Superior temporal gyrus (tissue), 1 donor: ENCODE data around the gene PAM.

ENCODE experiments used
- DNase-seq: peaks from one replicate; pipeline ENCODE4 v3.0.0-alpha.2; 2016; ENCODE audit errors: extremely low spot score

PAM gene

DNA sequence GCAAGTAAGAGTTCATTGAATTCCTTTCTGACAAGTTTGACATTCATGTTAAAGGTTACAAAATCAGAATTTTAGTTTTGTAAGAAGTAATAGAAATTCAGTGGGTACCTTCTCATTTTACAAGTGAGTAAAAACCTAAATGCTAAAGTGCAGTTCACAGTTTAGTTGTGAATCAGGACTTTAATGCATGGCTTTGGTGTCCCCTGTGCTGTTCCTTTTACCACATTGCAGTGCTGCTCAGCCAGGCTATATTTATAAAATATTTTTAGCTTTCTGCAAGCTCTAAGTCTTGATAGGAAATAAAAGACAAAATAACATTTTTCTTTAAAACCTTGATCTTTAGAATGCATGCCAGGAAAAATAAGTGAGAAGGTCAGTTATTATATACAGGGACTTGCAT, 26.3 kb downstream of the PAM start:
- no peak for DNase-seq

DNA sequence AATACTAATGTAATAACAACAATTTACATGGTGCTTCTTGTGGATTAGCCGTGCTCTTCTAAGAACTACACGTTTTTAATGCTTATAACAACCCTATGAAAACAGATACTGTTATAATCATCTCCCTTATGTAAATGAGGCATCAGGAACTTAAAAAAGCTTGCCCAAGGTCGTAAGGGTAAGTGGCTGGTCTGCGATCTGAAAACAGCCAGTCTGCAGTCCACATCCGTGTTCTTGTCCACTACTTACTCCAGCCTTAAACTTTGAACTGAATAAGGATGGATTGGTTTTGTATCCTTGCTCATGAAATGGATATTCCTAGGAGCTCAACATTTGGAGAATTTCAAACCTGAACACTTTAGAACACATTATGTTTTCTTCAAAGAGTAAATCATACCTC, 26.7 kb downstream of the PAM start:
- DNase-seq: no peak

DNA sequence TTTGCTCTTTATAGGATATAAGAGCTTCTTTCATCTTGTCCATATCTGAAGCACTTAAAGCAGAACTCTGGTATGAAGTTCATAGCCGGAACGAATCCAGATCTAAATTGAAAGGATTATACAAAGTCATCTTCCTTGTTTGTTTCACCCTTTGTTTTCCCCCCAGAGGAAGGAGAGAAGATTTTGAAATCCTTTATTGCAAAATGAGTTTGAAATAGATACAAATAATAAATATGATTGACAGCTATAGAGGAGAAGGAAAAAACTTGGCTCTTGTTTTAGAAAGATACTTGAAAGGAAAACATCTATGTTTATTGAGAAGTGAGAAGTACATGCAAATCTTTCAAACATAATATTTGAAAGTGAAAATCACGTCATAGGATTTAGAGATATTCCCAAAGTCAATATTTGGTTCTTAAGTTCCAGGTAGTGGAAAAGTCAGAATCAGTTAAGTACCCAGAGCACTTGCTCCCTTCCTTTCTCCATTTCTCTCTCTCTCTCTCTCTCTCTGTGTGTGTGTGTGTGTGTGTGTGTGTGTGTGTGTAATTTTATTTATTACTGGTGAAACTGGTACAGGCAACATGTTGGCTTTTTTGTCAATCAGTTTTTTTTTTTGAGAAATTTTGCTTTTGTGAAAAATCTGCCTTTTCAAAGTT, 27.2 kb downstream of the PAM start:
- DNase-seq: no peak

- no peak for DNase-seq
Measured at GRCh38 chr5:102787134-102787533, 32.0 kb downstream of the PAM start.

GRCh38 chr5:102788788-102789187, 33.7 kb downstream of the PAM start:
- no peak for DNase-seq

DNA sequence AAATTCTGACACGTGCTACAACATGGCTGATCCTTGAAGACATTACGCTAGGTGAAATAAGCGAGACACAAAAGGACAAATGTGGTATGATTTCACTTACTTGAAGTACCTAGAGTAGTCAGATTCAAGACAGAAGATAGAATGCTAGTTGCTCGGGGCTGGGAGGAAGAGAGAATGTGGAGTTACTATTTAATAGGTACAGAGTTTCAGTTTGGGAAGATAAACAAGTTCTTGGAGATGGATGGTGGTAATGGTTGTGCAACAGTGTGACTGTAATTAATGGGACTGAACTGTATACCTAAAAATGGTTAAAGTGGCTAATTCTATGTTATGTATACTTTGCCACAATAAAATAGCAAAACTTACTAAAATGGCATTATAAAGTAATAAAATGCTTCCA, 34.4 kb downstream of the PAM start:
- DNase-seq: no peak

DNA sequence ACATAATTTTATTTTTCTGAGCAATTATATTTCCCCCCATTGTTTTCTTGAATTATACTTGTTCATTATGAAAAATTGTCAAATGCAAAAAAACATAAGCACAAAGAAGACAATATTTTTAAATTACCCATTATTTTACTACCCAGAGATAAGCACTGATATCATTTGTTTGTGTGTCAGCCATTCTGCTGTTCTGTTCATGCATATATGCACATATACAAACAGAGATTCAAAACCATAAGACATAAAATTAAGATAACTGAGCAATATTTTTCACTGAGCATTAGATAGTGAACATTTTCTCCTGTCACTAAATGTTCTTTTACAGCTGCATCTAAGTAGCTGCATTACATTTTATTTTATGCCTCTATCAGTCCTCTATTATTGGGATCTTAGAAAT, 35.6 kb downstream of the PAM start:
- DNase-seq: no peak

DNA sequence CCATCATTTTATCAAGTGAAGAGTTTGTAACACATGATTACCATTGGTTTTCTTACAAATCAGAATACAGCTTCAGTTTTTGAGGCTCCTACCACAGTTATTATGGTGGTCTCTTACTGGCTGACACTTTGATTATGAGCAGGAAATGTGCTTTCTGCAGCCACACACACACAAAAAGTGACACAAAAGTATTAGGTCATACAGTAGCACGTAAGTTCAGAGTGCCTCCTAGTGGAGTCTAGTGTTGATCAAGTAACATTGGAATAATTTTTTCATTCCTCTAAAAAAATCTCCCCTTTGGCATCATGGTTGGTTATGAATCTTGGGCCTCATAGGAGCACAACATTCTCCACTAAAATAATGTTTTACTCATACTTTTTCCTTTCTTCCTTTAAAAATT, 37.6 kb downstream of the PAM start:
- DNase-seq: no peak

- DNase-seq: no peak
Measured at GRCh38 chr5:102794047-102794446, 38.9 kb downstream of the PAM start.

DNA sequence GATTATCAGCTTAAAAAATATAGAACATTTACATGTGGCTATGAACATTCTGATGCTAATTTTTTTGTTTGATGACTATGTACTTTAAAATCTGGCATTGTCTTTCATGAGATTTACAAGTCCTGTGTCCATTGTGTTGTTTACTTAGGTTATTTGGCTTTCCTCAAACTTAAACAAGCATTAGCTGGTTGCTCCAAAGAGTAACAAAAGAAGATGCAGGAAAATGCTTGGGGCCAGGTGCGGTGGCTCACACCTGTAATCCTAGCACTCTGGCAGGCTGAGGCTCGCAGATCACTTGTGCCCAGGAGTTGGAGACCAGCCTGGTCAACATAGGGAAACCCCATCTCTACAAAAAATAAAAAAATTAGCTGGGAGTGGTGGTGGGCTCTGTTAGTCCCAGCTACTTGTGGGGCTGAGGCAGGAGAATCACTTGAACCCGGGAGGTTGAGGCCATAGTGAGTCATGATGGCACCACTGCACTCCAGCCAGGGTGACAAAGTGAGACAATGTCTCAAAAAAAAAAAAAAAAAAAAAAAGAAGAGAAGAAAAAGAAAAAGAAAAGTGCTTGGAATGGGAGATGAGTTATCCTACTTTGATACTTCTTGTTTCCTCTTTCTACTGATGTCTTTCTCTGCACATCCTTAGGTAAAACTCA, 39.7 kb downstream of the PAM start:
- DNase-seq: no peak

- DNase-seq: no peak
Measured at GRCh38 chr5:102795526-102795925, 40.4 kb downstream of the PAM start.

DNA sequence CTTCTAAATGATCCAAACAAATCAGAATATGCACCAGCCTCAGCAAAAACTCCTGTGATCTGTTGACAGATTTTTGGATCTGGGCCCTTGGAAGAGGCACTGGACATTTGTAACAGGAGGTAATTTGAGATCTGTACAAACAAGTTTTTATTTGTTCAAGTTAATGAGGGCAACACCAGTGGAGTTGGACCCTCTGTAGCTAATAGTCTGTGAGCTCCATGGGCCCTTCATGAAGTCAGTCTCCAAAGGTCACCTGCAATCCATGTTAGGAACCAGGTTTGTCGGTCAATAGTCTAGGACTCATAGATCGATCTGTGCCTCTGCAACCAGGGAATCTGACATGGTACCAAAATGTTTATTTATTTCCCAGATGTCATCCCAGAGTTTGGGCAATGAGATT, 40.9 kb downstream of the PAM start:
- no peak for DNase-seq

- DNase-seq: no peak
Measured at GRCh38 chr5:102796498-102796897, 41.4 kb downstream of the PAM start.

DNA sequence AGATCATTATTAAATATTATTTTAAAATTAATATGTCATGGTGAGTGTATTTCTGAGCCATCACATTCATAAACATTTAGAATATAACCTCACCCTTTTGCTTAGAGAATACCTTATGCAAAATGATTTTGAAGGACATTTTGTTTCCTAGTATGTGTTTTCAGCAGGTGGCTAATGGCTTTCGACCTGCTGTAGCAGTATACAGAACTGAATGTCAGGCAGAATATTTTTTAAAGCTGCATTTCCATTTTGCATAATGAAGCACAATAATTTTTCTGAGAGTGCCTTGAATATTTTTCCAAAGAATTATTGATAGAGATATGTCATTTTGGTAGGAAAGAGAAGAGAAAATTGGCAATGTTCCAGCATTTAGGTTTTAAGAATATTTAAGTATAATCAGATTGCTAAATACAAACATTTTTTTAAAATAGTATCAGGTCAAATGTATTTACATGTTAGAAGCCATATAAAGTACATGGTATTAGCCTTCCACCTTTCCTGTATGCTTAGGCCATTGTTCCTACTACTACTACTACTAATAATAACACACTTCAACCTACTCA, 42.3 kb downstream of the PAM start:
- no peak for DNase-seq

DNA sequence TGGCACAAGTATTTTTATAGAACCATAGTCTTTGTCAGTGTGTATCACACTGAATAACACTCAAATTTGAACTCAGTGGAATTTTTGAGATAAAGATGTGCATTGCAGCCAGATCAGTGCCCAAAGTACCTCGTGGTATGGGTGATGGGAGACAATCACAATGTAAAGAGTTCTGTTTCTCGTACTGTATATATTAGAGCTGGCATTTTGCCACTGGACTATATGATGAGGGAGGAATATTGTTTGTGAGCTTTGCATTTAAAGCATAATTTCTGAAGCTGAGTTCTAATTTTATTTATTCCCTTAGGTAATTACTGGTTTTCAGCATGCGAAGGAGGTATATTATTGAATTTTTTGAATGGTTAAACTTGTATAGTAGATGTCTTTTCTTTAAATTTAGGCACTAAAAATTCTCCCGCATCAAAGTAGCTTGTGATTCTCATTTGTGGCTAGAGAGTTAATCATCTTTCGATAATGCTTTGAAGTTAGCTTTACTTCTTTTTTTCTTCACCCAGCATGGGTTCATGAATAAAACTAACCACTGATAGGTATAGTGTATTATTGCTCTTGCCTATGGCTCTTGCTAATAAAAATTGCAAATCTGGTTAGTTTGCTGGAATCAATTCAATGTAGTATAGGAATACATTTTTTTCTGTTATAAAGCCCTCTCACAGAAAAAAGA, 43.1 kb downstream of the PAM start:
- no peak for DNase-seq

DNA sequence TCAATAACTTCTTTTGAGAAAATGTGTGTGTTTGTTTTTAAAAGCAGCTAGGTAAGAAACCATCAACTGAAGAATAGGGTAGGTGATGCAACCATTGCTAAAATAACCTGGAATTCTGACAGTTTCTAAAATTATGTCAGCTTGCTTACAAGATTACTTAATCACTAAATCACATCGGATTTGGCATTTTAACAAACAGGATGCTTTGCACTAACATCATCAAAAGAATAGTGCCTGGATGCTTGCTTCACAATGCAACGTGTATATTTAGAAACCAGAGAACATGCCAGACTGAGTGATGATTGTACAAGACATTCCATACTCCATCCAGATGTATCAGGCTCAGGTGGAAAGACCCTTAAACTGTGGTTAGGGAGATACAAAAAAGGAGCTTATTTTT, 43.9 kb downstream of the PAM start:
- DNase-seq: no peak

- DNase-seq: no peak
Measured at GRCh38 chr5:102800427-102800826, 45.3 kb downstream of the PAM start.

DNA sequence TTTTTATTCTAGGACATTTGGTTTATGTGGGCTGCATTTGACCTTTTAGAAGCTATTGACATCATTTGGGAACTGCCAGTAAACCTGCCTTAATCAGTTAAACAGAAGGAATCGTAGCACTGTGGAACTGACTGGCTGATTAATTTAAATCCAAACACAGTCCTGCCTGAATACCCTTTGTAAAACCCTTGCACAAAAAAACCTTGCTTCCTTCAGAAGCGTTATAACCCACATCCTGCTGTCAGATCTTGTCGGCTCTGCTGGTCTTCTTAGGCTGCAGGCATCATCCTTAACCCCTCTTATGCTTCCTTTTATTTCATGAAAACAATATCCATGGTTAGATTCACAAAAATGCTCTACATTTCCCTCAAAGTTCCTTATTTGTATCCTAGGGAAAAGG, 46.3 kb downstream of the PAM start:
- no peak for DNase-seq

DNA sequence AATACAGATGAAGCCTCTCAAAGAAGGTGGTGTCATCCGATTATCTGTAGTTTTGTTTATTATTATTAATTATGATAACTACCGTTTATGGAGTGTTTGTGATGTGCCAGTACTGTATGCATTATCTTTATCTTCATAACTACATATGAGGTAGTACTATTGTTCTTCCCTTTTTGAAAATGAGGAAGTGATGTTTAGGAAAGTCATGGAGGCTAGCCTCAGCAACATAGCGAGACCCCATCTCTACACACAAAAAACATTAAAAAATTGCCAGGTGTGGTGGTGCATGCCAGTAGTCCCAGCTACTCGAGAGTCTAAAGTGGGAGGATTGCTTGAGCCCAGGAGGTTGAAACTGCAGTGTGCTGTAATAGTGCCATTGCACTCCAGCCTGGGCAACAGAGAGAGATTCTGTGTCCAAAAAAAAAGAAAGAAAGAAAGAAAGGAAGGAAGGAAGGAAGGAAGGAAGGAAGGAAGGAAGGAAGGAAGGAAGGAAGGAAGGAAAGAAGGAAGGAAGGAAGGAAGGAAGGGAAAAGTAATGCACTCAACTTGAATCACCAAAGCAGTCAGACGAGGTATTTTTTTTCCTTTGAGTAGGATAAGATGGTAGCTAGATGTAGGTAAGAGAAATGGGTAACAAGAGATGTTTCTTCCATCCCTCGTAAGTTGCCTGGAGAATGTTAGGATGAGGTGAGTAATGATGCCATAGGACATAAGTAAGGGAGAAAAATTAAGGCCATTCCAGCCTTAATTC, 47.8 kb downstream of the PAM start:
- DNase-seq: no peak

GRCh38 chr5:102807878-102808502, 52.9 kb downstream of the PAM start:
- peak; percentile 27 for DNase-seq

- DNase-seq: no peak
Measured at GRCh38 chr5:102809033-102809432, 53.9 kb downstream of the PAM start.

DNA sequence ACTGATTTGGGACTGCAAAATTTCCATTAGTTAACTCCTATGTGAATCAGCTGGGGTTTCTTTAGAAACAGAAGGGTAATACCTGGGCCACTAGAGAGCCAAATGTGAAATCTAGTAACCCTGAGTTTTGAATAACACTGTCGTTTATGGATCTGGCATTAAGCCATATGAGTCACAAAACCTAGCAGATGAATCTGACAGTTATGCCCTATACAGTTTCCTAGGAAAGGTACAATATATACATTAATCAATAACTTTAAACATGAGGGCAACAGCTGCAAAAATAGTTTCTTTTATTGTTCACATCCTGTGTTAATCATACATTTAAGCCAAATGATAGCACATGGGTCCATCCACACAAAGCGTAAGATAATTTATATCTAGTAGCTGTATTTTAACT, 56.9 kb downstream of the PAM start:
- DNase-seq: no peak
